ENCODE data around the gene CES2. TPM values are rescaled to one million over a fixed set of nuclear protein-coding genes. Genes with fewer than 3 reads are reported as not detected.

CES2 gene
- total RNA-seq: 52.6 and 52.8 TPM in 2 replicates
- 67.7 and 72.8 TPM in 2 replicates for polyA plus RNA-seq

GRCh38 chr16:66935314-66936011 lies at the start of gene CES2:
TSS of gene CES2 (plus strand) at chr16:66935516. CDS start at chr16:66935636, 120 bp downstream.
- Histone ChIP-seq H3K79me2 (peaks cover 52% of the 10 kb centered on the region), H4K20me1 (ENCODE audit: insufficient read depth, poor library complexity, severe bottlenecking) (no peaks in the 10 kb centered on the region), H3K36me3 (replicated peaks; ENCODE audit: insufficient read depth, low read depth) (no peaks in the 10 kb centered on the region)

GRCh38 chr16:66886321-66886720 lies 49.0 kb upstream of the CES2 start:
- Histone ChIP-seq H3K27me3 (no peaks in the 10 kb centered on the region), H2AFZ (no peak overlapping the region), H3K79me2 (peaks cover 28% of the 10 kb centered on the region), H3K27ac (no peak overlapping the region), H3K4me3 (no peak overlapping the region), H3K36me3 (replicated peaks; ENCODE audit: insufficient read depth, low read depth) (no peaks in the 10 kb centered on the region), H3K4me2 (no peak overlapping the region), H4K20me1 (ENCODE audit: insufficient read depth, poor library complexity, severe bottlenecking) (no peaks in the 10 kb centered on the region), H3K9me3 (ENCODE audit: low read depth) (no peaks in the 10 kb centered on the region), H3K9me2 (replicated peaks; ENCODE audit: insufficient read depth) (no peaks in the 10 kb centered on the region), H3K4me1 (ENCODE audit: insufficient read depth) (no peaks in the 10 kb centered on the region)
- 63% methylated on average over 2 of the region's 2 CpGs for WGBS (ENCODE audit: low lambda C conversion rate, missing lambda C conversion rate)
- DNase-seq (ENCODE audit: low spot score): no peak
- TF ChIP-seq EZH2phosphoT487 (IDR thresholded peaks at IDR 0.05; ENCODE audit: low read depth, severe bottlenecking, unreplicated experiment) (no peak), CTCF (IDR thresholded peaks at IDR 0.05; ENCODE audit: poor library complexity) (no peak), EZH2 (IDR thresholded peaks at IDR 0.05; ENCODE audit: borderline replicate concordance) (no peak)

More at GRCh38 chr16:66935314-66936011, at the start of gene CES2:
- Histone ChIP-seq H3K4me1 (ENCODE audit: insufficient read depth) (peaks cover 22% of the 10 kb centered on the region), H3K4me2 (peak within 1 kb of the TSS; percentile 99), H3K27ac (peak within 1 kb of the TSS; percentile 98), H3K9me2 (replicated peaks; ENCODE audit: insufficient read depth) (no peaks in the 10 kb centered on the region), H2AFZ (peak within 1 kb of the TSS; percentile 89), H3K4me3 (peak within 1 kb of the TSS; percentile 69), H3K27me3 (no peaks in the 10 kb centered on the region), H3K9me3 (ENCODE audit: low read depth) (no peaks in the 10 kb centered on the region)
- peak; percentile 74 for DNase-seq (ENCODE audit: low spot score)
- no peak for TF ChIP-seq CTCF (IDR thresholded peaks at IDR 0.05; ENCODE audit: poor library complexity)
- TF ChIP-seq EZH2 (IDR thresholded peaks at IDR 0.05; ENCODE audit: borderline replicate concordance): no peak
- no peak for TF ChIP-seq EZH2phosphoT487 (IDR thresholded peaks at IDR 0.05; ENCODE audit: low read depth, severe bottlenecking, unreplicated experiment)
- 65% methylated on average over 43 of the region's 44 CpGs for WGBS (ENCODE audit: low lambda C conversion rate, missing lambda C conversion rate)

GRCh38 chr16:66886914-66887313 lies 48.4 kb upstream of the CES2 start:
- Histone ChIP-seq H3K4me1 (ENCODE audit: insufficient read depth) (no peaks in the 10 kb centered on the region), H3K79me2 (peaks cover 22% of the 10 kb centered on the region), H3K36me3 (replicated peaks; ENCODE audit: insufficient read depth, low read depth) (no peaks in the 10 kb centered on the region), H3K4me3 (no peak overlapping the region), H2AFZ (no peak overlapping the region), H3K4me2 (no peak overlapping the region), H3K9me3 (ENCODE audit: low read depth) (no peaks in the 10 kb centered on the region), H3K27ac (no peak overlapping the region), H3K9me2 (replicated peaks; ENCODE audit: insufficient read depth) (no peaks in the 10 kb centered on the region), H4K20me1 (ENCODE audit: insufficient read depth, poor library complexity, severe bottlenecking) (no peaks in the 10 kb centered on the region), H3K27me3 (no peaks in the 10 kb centered on the region)
- DNase-seq (ENCODE audit: low spot score): no peak
- TF ChIP-seq EZH2phosphoT487 (IDR thresholded peaks at IDR 0.05; ENCODE audit: low read depth, severe bottlenecking, unreplicated experiment) (no peak), CTCF (IDR thresholded peaks at IDR 0.05; ENCODE audit: poor library complexity) (no peak), EZH2 (IDR thresholded peaks at IDR 0.05; ENCODE audit: borderline replicate concordance) (no peak)
- WGBS (ENCODE audit: low lambda C conversion rate, missing lambda C conversion rate): 77% methylated on average over 3 of the region's 3 CpGs
